HG03196 (cell line): ENCODE data around the gene PFDN4.
"Not testable (repeated sequence)": the region's sequence is repeated elsewhere in the genome, so short reads cannot be mapped to it uniquely, and the experiment has no call there.

Source experiments
- ATAC-seq: cut with Tn5 transposase; IDR thresholded peaks from one replicate; pipeline ENCODE4 v1.9.1; 2021; ENCODE audit not compliant: unreplicated experiment

Gene PFDN4

DNA sequence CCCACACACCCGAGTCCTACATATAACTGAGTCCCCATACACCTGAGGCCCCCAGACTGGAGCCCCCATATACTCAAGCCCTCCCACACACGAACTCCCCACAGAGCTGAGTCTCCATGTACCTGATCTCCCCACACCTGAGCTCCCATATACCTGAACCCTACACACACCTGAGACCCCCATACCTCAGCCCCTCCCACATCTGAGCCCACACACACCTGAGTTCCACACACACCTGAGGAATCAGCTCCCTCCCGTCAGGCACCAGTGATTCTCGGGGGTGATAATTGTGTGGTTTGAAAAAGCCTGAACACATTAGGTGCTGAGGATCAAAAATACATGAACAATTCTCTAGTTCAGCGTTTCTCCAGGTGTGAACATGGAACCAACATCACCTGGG, 15.4 kb downstream of the PFDN4 start:
- no peak for ATAC-seq

DNA sequence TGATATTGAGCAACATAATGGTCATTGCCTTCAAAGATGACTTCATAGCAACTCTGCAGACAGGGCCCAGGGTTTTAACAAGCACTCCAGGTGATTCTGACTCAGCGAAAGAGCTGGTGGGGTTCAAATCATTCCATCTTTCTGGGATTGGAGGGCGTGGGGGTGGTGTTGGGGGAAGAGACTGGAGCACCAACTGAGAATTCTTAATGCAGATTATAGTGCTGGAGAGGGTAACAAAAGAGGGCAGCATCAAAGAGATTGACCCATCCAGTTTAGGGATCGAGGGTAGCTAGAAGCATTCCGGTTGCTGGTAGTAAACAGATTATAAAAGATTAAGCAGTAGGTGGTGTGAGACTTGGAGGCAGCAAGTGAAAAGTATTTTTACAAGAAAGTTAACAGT, 15.9 kb downstream of the PFDN4 start:
- no peak for ATAC-seq

DNA sequence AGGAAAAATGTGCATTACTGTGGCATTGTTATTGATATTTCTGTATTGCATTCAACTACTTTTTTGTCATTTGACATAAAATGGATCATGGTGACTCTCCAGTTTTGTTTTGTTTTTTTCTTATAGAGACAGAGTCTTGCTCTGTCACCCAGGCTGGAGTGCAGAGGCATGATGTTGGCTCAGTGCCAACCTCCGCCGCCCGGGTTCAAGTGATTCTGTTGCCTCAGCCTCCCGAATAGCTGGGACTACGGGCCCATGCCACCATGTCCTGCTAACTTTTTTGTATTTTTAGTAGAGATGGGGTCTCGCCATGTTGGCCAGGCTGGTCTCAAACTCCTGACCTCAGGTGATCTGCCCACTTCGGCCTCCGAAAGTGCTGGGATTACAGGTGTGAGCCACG, 16.8 kb downstream of the PFDN4 start:
- not testable (repeated sequence) for ATAC-seq

DNA sequence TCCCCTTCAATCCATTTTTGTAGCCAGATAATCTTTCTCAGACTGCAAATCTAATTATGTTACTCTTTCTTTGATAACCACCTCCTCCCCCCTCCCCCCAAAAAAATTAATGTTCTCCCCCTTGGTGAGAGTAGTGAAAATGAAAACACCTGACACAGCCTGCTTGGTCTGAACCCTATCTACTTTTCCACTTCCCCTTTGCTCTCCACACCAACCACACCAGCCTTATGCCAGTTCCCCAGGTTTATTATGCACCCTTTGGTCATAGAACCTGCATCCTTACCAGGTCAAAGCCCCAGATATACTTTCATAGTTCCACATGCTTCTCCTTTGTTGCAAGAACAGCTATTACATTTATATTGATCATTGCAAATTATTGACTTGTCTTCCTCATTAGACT, 19.4 kb downstream of the PFDN4 start:
- ATAC-seq, result peak; percentile 88

DNA sequence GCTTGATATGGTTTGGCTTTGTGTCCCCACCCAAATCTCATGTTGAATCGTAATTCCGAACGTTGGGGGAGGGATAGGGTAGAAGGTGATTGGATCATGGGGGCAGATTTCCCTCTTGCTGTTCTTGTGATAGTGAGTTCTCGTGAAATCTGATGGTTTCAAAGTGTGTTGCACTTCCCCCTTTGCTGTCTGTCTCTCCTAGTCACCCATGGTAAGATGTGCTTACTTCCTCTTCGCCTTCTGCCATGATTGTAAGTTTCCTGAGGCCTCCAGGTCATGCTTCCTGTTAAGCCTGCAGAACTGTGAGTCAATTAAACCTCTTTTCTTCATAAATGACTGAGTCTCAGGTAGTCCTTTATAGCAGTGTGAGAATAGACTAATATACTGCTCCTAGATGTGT, 19.9 kb downstream of the PFDN4 start:
- ATAC-seq, result no peak

DNA sequence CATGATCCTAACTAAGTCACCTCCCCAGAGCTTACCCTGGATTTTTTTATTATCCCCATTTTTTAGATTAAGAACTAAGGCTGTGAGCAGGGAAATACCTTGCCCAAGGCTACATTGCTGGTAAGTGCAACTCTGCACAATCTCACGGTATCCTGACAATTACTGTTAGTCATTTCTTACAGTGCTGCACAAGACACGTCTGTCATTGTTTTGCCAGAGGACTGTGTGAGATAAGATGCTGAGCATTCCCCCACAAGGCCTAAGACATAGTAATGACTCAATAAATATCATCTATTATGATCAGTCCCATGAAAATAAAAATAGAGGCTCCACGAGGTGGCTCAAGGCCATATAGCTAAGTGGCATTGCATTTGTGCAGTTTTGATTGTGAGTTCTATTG, 21.0 kb downstream of the PFDN4 start:
- no peak for ATAC-seq

DNA sequence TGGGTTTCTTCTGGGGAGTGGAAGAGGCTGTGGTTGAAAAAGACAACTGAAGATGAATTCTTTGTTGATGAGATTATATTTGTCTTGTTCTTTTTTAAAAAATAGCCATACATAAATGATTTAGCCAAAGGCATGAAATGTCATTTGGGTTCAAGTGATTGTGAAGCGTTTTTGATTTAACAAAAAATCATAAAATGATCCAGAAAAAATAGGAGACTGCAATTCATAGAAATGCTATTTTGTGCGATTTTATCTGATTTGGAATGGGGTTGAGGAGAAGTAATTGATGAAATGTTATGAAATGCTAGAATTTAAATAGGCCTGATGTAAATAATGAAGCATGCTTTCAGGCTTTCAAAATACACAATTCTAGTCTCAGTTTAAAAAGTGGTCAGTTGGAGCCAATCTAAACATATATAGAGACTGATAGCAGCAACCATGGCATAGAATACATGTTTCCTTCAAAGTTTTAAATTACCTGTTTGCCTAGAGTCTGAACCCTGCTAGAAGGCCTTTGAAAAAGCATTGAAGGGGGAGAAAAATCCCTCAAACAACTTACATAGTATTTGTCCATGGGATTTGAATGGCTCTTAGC, 21.8 kb downstream of the PFDN4 start:
- no peak for ATAC-seq

DNA sequence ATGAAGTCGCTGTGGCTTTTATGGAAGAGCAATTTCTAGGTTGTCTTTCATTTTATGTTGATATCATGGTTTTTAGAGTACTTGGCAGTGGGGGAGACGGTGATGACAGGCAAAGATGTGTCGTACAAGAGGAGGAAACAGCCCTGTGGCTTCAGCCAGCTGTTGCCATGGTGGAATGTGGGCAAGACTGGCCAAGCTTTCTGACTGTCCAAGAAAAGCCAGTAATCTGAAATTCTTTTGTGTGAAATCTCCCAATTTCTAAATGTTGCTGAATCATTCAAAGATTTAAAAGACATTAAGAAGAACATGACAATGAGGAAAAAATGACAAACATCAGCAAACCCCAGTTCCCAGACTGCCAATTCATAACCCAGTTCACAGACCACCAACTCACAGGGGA, 23.1 kb downstream of the PFDN4 start:
- ATAC-seq, result no peak

DNA sequence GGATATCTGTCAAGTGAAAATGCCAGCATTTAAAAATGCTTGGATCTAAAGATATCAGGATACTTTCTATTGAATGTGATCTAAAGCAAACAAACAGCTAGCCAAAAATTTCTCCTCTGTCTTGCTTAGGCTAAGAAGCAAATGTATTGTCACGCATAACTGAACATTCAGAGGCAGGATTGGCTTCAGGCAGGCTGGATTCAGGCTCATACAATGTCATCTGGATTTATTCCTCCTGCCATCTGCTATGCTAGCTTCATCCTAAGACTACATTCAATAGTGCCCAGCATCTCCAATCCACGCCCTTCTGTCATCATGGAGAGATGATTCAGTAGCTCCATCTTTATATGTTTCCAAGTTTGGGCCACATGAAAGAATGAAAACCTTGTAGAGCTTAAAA, 27.1 kb downstream of the PFDN4 start:
- no peak for ATAC-seq

DNA sequence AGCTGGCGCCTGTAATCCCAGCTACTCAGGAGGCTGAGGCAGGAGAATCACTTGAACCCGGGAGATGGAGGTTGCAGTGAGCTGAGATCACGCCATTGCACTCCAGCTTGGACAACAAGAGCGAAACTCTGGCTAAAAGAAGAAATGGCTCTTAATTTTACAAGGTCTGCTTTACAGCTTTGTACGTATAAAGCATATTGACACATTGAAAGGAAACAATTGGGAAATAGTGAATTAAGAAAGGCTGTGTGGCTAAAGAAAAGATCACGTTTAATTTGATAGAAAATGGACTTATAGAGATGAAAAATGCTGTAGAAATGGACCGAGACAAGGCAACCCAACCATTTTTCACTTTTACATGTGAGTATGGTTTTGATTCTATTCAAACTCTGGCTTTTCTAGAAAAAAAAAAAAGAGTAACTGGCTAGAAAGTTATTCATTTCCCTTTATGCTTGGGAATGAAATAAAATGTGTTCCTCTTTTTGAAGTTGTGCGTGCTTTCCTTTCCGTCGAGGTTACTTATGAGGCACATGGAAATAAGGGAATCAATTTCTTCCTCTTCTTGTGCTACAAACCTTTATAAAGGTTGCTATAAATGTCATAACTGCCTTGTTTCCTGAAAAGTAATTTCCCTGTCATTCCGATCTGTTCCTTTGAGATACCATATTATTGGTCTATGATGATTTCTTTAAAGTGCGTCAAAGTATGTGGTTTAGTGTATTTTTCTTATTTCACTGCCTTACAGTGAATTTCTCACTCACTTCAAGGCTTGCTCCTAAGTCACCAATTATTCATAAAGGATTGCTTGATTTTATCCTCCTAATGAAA, 29.4 kb downstream of the PFDN4 start:
- no peak for ATAC-seq

DNA sequence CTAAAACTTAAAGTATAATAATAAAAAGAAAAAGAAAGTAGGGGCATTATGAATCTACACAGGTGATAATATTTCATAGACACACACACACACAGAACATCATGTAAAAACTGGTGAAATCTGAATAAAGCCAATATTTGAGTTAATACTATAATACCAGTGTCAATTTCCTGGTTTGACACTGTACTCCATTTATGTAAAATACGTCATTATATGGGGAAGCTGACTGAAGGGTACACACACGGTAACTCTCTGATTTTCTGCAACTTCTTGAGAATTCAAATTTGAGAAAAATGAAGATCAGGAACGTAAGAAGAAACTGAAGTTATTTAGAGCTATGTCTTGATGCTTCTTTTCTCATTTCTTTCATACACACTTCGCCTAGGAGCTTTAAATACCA, 36.2 kb downstream of the PFDN4 start:
- ATAC-seq, result no peak

DNA sequence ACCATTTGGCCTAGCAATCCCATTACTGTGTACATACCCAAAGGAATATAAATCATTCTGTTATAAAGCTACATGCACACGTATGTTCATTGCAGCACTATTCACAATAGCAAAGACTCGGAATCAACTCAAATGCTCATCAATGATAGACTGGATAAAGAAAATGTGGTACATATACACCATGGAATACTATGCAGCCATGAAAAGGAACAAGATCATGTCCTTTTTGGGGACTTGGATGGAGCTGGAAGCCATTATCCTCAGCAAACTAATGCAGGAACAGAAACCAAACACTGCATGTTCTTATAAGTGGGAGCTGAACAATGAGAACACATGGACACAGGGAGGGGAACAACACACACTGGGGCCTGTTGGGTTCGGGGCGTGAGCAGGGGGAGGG, 40.8 kb downstream of the PFDN4 start:
- ATAC-seq, result not testable (repeated sequence)

DNA sequence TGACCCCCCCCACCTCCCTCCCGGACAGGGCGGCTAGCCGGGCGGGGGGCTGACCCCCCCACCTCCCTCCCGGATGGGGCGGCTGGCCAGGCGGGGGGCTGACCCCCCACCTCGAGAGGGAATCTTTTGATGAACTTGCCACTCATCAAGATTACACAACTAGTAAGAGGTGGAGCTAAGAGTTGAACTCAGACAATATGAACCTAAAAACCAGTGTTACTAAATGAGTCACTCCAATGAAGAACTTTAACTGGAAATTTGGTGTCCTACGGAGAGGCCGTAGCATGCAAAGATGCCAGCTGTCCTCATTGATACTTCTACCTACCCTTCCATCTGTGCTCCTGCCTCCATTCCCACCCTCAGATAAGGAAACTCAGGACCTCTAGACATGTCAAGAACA, 42.8 kb downstream of the PFDN4 start:
- no peak for ATAC-seq

DNA sequence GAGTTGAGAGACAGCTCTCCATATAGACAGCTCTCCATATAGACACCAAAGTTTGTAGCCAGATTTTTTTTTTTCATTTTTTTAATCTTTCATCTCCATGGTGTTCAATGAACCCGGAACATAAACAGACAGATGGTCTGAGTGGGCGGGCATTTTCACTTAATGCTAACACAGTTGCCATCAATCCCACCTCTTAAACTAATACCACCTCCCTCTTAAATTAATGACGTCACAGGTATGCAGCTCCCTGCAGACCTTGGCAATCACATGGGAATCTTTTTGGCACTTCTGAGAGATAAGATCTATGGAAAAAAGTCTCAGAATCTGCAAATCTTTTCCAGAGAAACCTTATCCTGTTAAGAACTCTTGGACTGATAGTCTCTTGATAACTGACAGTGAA, 43.2 kb downstream of the PFDN4 start:
- no peak for ATAC-seq

DNA sequence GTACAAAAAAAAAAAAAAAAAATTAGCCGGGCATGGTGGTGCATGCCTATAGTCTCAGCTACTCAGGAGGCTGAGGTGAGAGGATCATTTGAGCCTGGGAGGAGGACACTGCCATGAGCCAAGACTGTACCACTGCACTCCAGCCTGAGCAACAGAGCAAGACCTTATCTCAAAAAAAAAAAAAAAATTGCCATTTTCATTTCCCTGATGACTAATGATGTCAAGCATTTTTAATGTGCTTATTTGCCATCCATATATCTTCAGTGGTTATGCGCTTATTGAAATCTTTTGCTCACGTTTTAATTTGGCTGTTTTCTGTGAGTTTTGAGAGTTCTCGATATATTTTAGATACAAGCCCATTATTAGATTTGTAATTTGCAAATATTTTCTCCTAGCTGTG, 46.7 kb downstream of the PFDN4 start:
- no peak for ATAC-seq

DNA sequence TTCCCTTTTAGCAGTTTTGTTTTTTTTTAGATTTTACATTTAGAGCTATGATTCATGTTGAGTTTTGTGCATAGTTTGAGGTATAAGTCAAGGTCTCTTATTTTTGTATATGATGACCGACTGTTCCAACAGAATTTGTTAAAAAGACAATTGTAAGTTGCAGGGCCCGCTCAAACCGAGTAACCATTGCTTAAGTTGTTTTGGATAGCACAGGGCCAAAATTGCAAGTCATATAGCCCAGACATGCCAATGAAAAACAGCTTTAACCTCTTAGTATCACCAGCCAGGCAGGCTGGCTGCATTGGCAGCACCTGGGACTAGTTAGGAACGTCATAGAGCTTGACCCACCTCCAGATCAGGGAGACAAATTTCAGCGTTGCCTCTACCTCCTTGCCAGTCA, 47.3 kb downstream of the PFDN4 start:
- ATAC-seq, result no peak

DNA sequence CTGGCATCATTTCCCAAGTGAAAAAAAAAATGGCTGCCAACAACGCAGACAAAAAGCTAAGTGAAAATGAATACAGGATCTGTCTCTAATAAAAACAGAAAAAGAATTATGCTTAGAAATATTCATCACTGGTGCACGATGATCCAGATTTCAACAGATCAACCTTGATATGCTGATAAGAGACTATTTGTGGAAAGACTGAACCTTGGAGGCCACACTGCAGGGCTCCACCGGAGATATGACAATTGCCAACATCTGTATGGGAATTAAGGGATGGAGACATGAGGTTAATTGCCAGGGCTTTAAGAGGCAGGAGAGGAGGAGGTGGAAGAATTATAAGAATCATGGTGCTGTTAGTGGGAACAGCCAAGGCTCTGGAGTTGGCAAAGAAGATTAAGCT, 48.3 kb downstream of the PFDN4 start:
- ATAC-seq, result no peak

DNA sequence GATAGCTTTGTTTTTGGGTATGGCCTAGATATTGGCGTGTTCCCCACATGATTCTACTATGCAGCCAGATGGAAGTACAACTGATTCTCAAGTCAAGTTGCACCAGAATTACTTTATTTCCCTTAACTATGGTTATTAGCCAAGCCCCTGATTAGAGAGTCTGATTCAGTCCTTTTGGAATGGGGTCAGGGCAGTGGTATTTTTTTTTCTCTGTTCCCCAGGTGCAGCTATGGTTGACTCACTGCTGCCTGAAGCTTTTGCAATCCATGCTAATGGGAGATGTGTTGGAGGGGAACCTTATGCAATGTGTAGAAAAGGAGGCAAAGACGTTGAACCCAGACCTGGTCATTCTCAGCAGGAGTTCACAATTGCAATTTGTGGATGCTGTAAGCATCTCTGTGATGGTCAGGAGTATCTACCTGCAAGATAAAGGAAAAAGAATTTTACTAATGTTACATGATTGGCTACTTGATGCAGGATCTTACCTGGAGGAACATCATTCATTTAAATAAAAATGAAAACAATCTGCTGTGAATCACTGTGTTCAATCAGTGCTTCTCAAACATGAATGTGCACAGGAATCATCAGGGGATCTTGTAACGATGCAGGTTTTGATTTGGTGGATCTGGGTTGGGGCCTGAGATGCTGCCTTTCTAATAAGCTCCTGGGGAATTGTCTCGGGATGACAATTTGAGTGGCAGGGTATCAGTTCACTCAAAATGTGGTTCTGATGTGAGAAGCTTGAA, 49.4 kb downstream of the PFDN4 start:
- no peak for ATAC-seq

DNA sequence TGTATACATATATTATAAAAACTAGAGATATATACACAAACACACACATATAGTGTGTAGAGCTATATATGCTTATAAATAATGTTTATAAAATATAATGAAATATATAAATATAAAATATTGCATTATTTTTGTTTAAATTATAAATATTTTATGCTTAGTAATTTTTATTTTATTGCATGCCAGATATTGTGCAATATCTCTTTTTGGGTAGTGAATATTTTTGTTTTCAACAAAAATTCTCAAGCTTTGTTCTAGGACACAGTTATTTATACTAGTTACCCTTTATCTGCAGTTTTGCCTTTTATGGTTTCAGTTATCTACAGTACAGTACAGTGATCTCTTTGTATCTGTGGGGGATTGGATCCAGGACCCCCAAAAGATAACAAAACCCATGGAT, 52.2 kb downstream of the PFDN4 start:
- ATAC-seq, result no peak

DNA sequence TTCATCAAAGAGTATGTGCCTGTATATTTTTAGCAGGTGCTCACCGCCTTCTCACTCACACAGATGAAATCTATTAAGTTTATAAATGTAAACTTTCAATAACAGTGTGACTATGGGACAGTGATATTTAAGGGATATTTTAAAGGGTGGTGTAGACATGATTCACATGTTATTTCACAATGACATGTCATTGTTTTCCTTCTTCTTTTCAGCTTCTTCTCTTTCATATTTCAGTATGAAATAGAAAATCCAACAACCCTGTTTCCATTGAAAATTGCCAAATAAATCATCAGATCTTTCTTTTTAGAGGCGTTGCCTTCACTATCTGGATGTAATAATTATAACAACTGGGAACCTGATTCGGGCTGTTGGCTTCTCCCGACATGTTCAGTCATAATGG, 54.8 kb downstream of the PFDN4 start:
- ATAC-seq, result no peak

DNA sequence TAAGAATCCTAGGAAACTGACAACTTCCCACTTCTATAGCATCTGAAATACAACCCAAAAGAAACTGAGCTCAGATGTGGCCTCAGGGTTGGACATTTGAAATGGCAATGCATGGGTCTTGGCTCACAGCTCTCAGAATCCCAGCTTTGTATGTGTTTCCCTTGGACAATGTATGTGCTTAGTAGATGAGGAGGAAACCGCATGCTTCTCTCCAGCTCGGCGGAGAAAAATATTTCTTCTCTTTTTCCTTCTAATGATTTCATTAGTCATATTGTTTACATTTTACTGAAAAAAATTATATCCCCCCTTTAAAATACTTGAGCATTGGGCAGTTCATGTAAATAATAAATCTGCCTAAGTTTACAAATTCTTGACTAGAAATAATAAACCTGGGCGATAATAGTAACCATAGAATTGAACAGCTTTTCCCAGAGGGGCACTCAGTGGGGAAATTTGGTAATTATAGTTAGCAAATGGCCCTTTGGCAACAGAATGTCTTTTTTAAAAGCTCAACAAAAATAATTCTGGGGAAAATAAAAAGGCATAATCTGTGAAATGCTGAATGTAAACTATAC, 55.3 kb downstream of the PFDN4 start:
- no peak for ATAC-seq

DNA sequence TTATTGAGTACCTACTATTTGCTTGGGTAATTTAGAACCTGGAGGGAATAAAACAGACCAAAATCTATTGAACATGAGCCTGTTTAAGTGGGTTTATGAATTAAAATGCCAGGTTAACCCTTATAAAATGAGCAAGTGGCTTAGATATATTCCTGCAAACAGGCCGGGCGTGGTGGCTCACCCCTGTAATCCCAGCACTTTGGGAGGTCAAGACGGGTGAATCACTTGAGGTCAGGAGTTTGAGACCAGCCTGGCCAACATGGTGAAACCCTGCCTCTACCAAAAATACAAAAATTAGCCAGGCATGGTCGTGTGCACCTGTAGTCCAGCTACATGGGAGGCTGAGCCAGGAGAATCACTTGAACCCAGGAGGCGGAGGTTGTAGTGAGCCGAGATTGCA, 57.9 kb downstream of the PFDN4 start:
- ATAC-seq, result not testable (repeated sequence)
